Esophagus squamous epithelium (tissue), 5 donors: ENCODE data around the gene ICA1. TPM values are rescaled to one million over a fixed set of nuclear protein-coding genes. Genes with fewer than 3 reads are reported as not detected.

Source experiments
- DNase-seq: peaks from one replicate; lab custom pipeline; 2025; lab: John Stamatoyannopoulos, UW
- H3K27ac ChIP-seq, 4 donors: fragments of 200-600 bp; sonication (generic); one replicate each; pipeline ENCODE4 v1.5.1; 2016 to 2019; ENCODE audit warnings: mild to moderate bottlenecking in 1 of 4
- H3K27me3 ChIP-seq, 4 donors: fragments of 200-600 bp; sonication (generic); 1 replicate in 3 of 4; 2 replicates in 1 of 4; pipeline versions ENCODE4 v1.5.1 to v1.6.0; 2017 to 2021; ENCODE audit warnings: antibody characterized with exemption in 1 of 4
- H3K36me3 ChIP-seq, 3 donors: fragments of 200-600 bp; sonication (generic); one replicate each; pipeline ENCODE4 v1.5.1; 2016 to 2019
- H3K4me1 ChIP-seq, 3 donors: fragments of 200-600 bp; sonication (generic); one replicate each; pipeline ENCODE4 v1.5.1; 2017 to 2019
- H3K4me3 ChIP-seq, 4 donors: fragments of 200-600 bp; sonication (generic); 1 replicate in 3 of 4; 2 replicates in 1 of 4; pipeline ENCODE4 v1.5.1; 2016 to 2019; ENCODE audit warnings: mild to moderate bottlenecking in 2 of 4, moderate library complexity in 1 of 4
- H3K9me3 ChIP-seq, 3 donors: fragments of 200-600 bp; sonication (generic); one replicate each; pipeline ENCODE4 v1.5.1; 2016 to 2019
- POLR2A ChIP-seq, 4 donors: fragments of 450-650 bp; IDR thresholded peaks; one replicate each; pipeline ENCODE4 v1.6.1; 2017; ENCODE audit warnings: antibody characterized with exemption in 4 of 4, mild to moderate bottlenecking in 4 of 4, moderate library complexity in 3 of 4
- WGBS, 2 donors: methylation state at CpG; one replicate each; pipeline ENCODE4 v1.1.5; 2018; 5-methylcytosine and 5-hydroxymethylcytosine counted together
- intact Hi-C: fragments of 100-400 bp; cut with DNase I; formaldehyde crosslinking; loops from one replicate; pipeline ENCODE4 v1.15.0; 2022
- total RNA-seq, 4 donors: library from RNA; depleted of rRNA; stranded (reverse); fragments of >200 nt; gene quantifications; one replicate each; pipeline ENCODE4 v1.1.0, GENCODE V29; 2016
- TF ChIP-seq, protein P1 (sequence below), 6 experiments: fragments of 450-650 bp in 4 of 6; fragments of 200-600 bp in 2 of 6; sonication (generic) in 2 of 6; IDR thresholded peaks; one replicate each; pipeline ENCODE4 v1.5.1; 2016 to 2019; ENCODE audit warnings: antibody characterized with exemption in 6 of 6, mild to moderate bottlenecking in 4 of 6, moderate library complexity in 4 of 6
- donor health status: DM: yes; HTN: yes; CAD: no.

The ICA1 gene
- total RNA-seq, 4 donors from 2014 or later = 5.6 to 12.6 (median 9.6) TPM

DNA sequence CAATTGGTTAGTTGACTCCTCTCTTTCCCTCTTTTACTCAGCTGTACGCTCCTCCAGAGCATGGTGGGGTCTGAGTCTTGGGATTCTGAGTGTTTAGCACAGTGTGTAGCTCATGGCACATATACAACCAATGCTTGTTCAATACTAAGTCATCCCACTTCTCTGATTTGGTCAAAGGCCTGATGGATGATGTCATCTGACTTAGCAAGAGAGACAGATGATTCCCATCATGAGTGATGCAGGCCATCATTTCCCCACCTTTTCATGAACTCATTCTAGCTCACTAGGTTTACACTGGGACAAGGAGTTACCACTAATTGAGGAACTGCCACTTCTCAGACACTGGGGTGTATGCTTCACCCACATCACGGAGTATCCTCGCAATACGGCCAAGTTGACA, 3.8 kb downstream of the ICA1 start:
- H3K27me3 ChIP-seq = peaks cover 0 to 30% (median 0%) of the 10 kb centered on the region in 4 donors
- DNase-seq = no peak
- no peaks in the 10 kb centered on the region for H3K36me3 ChIP-seq
- H3K9me3 ChIP-seq = no peaks in the 10 kb centered on the region
- intact Hi-C loops = no loop called here
- 90 to 100% methylated on average over 4 of the region's 4 CpGs for WGBS, 2 donors
- H3K4me3 ChIP-seq = no peak overlapping the region
- H3K4me1 ChIP-seq = peaks cover 0 to 22% (median 0%) of the 10 kb centered on the region in 3 donors
- no peak overlapping the region for H3K27ac ChIP-seq
- TF ChIP-seq, protein P1, sequence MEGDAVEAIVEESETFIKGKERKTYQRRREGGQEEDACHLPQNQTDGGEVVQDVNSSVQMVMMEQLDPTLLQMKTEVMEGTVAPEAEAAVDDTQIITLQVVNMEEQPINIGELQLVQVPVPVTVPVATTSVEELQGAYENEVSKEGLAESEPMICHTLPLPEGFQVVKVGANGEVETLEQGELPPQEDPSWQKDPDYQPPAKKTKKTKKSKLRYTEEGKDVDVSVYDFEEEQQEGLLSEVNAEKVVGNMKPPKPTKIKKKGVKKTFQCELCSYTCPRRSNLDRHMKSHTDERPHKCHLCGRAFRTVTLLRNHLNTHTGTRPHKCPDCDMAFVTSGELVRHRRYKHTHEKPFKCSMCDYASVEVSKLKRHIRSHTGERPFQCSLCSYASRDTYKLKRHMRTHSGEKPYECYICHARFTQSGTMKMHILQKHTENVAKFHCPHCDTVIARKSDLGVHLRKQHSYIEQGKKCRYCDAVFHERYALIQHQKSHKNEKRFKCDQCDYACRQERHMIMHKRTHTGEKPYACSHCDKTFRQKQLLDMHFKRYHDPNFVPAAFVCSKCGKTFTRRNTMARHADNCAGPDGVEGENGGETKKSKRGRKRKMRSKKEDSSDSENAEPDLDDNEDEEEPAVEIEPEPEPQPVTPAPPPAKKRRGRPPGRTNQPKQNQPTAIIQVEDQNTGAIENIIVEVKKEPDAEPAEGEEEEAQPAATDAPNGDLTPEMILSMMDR (IDR thresholded peaks at IDR 0.05) = no peak
- TF ChIP-seq POLR2A (IDR thresholded peaks at IDR 0.05) = no peak

DNA sequence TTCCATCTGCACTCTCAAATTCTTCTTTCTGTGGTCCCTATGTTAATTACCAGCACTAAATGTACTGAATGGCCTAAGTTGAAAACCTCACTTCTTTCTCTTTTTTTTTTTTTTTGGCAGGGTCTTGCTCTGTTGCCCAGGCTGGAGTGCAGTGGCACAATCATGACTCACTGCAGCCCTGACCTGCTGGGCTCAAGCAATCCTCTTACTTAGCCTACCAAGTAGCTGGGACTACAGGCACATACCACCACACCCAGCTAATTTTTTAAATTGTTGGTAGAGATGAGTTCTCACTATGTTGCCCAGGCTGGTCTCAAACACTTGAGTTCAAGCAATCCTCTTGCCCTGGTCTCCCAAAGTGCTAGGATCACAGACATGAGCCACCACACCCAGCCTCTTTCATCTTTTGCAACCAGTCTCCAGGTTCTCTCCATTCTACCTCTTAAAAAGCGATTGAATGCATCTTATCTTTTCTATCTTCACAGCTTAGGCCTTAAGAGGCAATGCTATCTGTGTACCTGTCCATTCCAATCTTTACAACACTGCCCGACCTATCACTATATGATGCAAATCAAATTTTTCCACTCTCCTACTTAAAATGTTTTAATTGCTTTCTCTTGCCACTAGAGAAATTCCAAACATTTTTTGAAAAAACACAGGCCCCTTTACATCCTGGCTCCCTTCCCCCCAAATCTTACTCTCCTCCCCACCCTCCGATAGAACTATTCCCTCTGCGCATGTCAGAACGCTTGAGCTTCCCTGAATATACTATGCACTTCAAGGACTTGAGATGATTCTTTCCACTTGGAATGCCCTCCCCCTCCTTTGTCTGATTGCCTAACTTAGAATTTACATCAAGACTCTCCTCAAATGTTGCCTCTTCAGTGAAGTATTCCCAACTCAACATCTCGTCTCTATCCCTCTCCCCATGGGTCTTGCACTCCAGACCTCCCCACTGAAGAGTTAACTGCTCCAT, 6.0 kb downstream of the ICA1 start:
- Histone ChIP-seq H3K27me3 (peaks cover 0 to 8% (median 0%) of the 10 kb centered on the region in 4 donors), H3K9me3 (no peaks in the 10 kb centered on the region), H3K36me3 (no peaks in the 10 kb centered on the region), H3K4me3 (no peak overlapping the region), H3K27ac (no peak overlapping the region), H3K4me1 (peaks cover 0 to 6% (median 0%) of the 10 kb centered on the region in 3 donors)
- DNase-seq = no peak
- intact Hi-C loops = no loop called here
- TF ChIP-seq, protein P1 (IDR thresholded peaks at IDR 0.05) = no peak
- TF ChIP-seq POLR2A (IDR thresholded peaks at IDR 0.05) = no peak
- WGBS, 2 donors = 87 to 88% methylated on average over 6 of the region's 6 CpGs

DNA sequence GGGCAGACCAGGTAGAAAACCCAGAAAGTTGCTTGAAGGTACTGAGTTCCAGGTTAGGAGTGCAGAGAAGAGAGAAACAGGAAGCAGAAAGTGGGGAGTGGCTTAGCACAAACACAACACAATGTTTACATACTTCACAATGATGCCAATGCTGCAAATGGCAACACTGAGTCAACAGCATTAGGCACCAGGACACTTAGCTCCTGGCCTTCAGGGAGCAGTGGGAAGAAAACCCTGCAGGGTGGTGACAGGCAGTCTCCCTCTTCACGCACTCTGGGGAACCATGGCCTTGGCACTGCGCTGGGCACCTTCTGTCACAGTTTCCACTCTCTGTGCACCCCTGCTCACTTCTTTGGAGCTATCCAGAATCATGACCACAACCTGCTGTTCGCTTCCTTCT, 7.3 kb downstream of the ICA1 start:
- peaks cover 0 to 2% (median 0%) of the 10 kb centered on the region in 4 donors for H3K27me3 ChIP-seq
- no peak for TF ChIP-seq POLR2A (IDR thresholded peaks at IDR 0.05)
- TF ChIP-seq, protein P1 (IDR thresholded peaks at IDR 0.05) = no peak

DNA sequence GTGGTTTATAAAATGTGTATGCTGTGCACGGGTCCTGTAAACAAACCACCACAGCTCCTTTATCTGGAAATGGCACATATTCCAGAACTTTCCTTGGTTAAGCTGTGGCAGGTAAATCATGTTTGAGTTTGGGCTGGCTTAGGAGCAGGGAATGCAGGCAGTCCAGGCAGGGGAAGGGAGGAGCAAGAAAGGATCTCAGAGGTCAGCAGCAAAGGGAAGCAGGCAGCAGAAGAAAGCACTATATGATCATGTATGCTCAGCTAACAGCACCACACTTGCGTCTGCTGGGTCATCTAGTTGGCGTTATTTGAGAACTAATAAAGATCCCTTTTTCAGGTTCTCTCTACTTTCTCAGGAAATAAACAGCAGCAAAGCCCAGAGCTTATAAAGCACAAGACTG, 7.8 kb downstream of the ICA1 start:
- 69 to 70% methylated on average over 3 of the region's 3 CpGs for WGBS, 2 donors
- no peak for DNase-seq
- no peaks in the 10 kb centered on the region for H3K9me3 ChIP-seq
- no peaks in the 10 kb centered on the region for H3K27me3 ChIP-seq
- intact Hi-C loops = no loop called here
- TF ChIP-seq, protein P1 (IDR thresholded peaks at IDR 0.05) = no peak
- TF ChIP-seq POLR2A (IDR thresholded peaks at IDR 0.05) = no peak
- H3K27ac ChIP-seq = no peak overlapping the region
- H3K36me3 ChIP-seq = no peaks in the 10 kb centered on the region
- H3K4me1 ChIP-seq = no peaks in the 10 kb centered on the region
- no peak overlapping the region for H3K4me3 ChIP-seq

More for the DNA sequence above, 7.3 kb downstream of the ICA1 start:
- no peak for DNase-seq
- no peak overlapping the region for H3K27ac ChIP-seq
- intact Hi-C loops = no loop called here
- no peaks in the 10 kb centered on the region for H3K36me3 ChIP-seq
- no peaks in the 10 kb centered on the region for H3K9me3 ChIP-seq
- H3K4me3 ChIP-seq = no peak overlapping the region
- 92 to 96% methylated on average over 3 of the region's 3 CpGs for WGBS, 2 donors
- no peaks in the 10 kb centered on the region for H3K4me1 ChIP-seq

GRCh38 chr7:8251195-8251594, 10.8 kb downstream of the ICA1 start:
- Histone ChIP-seq H3K9me3 (no peaks in the 10 kb centered on the region), H3K4me1 (no peaks in the 10 kb centered on the region), H3K36me3 (no peaks in the 10 kb centered on the region), H3K4me3 (no peak overlapping the region), H3K27me3 (no peaks in the 10 kb centered on the region), H3K27ac (no peak overlapping the region)
- 17 to 55% methylated on average over 1 of the region's 1 CpG for WGBS, 2 donors
- TF ChIP-seq POLR2A (IDR thresholded peaks at IDR 0.05) = no peak
- TF ChIP-seq, protein P1 (IDR thresholded peaks at IDR 0.05) = no peak
- intact Hi-C loops = no loop called here
- no peak for DNase-seq
